GM20000 (cell line): ENCODE results near the gene APIP.

ENCODE experiments used
- DNase-seq: peaks from one replicate; pipeline ENCODE4 v3.0.0; 2012; ENCODE audit warnings: low spot score
- TF ChIP-seq, protein P1 (sequence below): IDR thresholded peaks from 2 replicates; pipeline ENCODE4 v1.5.1; 2012; ENCODE audit warnings: mild to moderate bottlenecking, control low read depth; ENCODE audit errors: extremely low read depth, missing control alignments

APIP gene

DNA sequence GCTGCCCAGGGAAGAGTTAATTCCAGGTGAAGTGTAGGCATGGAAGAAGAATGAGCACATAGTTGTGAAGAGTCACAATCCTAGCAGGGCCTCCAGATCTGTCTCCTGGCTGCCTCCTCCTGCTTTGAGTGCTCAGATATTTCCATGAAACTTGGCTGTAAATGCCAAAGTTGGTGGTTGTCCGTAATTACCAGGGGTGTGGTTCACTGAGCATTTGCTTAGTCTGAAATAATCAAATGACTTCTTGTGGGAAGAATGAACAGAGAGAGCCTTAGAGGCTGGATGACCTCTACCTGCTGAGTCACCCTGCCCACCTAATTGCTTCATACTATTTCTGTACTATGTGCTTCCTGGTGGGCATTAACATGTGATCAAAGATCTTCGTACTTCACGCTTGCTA, 50.9 kb downstream of the APIP start:
- TF ChIP-seq, protein P1, sequence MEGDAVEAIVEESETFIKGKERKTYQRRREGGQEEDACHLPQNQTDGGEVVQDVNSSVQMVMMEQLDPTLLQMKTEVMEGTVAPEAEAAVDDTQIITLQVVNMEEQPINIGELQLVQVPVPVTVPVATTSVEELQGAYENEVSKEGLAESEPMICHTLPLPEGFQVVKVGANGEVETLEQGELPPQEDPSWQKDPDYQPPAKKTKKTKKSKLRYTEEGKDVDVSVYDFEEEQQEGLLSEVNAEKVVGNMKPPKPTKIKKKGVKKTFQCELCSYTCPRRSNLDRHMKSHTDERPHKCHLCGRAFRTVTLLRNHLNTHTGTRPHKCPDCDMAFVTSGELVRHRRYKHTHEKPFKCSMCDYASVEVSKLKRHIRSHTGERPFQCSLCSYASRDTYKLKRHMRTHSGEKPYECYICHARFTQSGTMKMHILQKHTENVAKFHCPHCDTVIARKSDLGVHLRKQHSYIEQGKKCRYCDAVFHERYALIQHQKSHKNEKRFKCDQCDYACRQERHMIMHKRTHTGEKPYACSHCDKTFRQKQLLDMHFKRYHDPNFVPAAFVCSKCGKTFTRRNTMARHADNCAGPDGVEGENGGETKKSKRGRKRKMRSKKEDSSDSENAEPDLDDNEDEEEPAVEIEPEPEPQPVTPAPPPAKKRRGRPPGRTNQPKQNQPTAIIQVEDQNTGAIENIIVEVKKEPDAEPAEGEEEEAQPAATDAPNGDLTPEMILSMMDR, result no peak
- DNase-seq, result no peak

DNA sequence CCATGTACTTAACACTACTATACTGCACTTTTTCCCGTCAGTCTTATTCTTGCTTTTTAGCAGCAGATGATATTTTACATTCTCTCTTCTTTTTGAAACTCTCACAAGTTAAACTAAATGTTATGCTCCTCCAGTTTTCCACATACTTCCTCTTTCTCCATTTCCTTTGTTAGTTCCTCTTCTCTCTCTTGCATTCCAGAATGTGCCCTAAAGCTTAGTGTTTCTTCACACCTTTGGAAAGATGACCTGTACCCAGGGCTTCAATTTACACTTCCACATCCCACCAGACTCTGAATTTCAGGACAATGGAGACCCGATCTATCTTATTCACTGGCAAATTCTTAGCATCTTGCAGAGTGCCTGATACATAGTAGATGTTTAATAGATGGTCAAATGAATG, 51.8 kb downstream of the APIP start:
- TF ChIP-seq, protein P1, result no peak
- DNase-seq, result no peak

DNA sequence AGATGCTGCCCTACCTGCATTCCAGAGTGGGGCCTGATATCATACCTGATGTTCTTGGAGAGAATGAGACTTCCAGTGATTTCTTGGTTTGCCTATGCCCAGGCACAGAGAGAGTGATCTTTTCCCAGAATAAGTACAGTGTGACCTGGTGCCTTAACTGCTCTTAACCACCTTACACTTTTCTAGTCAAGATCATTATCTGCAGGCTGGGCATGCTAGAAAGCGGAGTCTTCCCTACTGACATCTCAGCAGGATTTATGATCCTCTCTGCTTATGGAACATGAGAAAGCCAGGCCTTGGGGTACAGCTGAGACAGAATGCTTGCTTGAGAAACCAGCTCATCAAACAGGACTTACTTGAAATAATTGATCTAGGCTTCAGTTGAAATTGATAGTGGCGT, 53.1 kb downstream of the APIP start:
- no peak for DNase-seq
- TF ChIP-seq, protein P1, result no peak

DNA sequence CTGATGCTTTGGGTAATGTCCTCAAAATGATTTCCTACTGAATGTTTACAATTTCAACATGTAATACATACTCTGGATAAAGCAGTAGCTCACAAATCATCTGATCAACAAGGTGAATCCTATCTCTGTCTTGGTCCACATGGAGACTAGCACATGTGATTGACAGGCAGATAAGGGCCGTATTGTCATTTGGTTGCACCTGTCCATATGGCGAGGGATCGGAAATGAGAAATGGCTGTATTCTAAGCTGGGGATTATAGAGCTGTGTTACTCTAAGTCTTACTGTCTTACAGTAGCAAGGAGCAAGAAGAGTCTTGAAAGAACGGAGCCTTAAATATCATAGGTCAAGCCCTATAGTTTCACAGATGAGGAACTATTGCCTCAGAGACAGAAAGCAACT, 55.7 kb downstream of the APIP start:
- TF ChIP-seq, protein P1, result no peak
- no peak for DNase-seq

DNA sequence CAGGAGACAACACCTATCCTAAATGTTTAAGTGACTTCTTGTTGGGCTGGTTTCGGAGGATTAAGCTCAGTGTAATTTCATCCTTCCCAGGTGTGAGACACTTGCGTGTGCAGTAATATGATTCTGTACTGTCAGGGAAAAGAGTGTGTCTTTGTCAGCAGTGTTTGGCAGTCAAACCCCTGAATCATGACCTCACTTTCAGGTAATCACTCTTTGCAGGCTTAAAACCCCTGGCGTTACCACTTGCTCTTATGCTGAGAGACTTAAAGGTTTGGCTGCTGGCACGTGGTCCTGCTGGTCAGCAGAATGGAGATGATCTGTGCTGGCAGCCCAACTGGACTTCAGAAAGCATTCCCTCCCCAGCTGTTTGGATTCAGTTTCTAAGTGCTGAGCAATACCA, 56.1 kb downstream of the APIP start:
- TF ChIP-seq, protein P1, result no peak
- no peak for DNase-seq

DNA sequence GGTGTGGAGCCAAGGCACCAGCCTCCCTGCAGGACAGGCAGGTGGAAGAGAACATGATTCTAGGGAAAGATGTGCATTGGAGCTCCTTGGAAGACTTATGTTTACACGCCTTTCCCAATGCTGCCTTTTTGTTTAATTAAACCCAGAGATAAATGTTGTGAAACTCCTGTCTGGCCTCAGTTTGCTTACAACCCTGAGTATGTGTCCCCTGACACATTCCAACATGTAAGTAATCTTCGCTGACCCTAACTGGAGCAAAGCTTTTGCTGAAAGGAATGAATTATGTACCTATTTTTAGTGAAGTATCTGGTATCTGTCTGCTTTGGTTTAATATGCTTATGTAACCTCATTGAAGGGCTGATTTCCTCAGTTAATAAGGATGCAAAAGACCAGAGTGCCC, 56.7 kb downstream of the APIP start:
- no peak for DNase-seq
- TF ChIP-seq, protein P1, result no peak

DNA sequence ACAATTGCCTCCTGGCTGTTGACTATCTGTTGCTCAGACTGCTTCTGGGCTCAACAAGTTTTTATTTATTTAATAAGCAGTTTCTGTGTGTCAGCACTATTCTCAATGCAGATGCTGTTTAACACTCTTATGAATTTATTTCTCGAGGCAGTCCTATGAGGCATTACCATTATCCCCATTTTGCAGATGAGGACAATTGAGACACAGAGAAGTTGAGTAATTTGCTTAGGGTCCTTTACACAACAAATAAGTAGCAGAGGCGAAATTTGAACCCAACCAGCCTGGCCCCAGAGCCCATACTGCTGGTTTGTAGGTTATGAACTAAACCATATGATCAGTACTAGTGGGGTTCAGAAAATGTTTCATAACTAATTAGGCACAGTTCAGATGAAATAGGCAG, 58.7 kb downstream of the APIP start:
- DNase-seq, result no peak

More for the DNA sequence above, 58.7 kb downstream of the APIP start:
- TF ChIP-seq, protein P1, result no peak
